Rectal smooth muscle tissue (tissue), 1 donor: Measurements from ENCODE around the gene SAMD15.
A peak's percentile ranks its signal among the peaks of the same experiment; 100 is the strongest.
"Not testable (repeated sequence)": the region's sequence is repeated elsewhere in the genome, so short reads cannot be mapped to it uniquely, and the experiment has no call there.

Experiments used
- H3K27ac ChIP-seq: one replicate; pipeline ENCODE4 v1.7.0; 2013; ENCODE audit warnings: low read depth, low read length, inconsistent platforms
- H3K27me3 ChIP-seq: one replicate; pipeline ENCODE4 v1.7.0; 2013; ENCODE audit warnings: low read length; ENCODE audit not compliant: control insufficient read depth, insufficient read depth
- H3K36me3 ChIP-seq: one replicate; pipeline ENCODE4 v1.7.0; 2013; ENCODE audit warnings: low read length; ENCODE audit not compliant: control insufficient read depth, insufficient read depth
- H3K4me1 ChIP-seq: one replicate; pipeline ENCODE4 v1.7.0; 2013; ENCODE audit warnings: low read length; ENCODE audit not compliant: control insufficient read depth, insufficient read depth
- H3K4me3 ChIP-seq: one replicate; pipeline ENCODE4 v1.7.0; 2013; ENCODE audit warnings: low read length
- H3K9ac ChIP-seq: one replicate; pipeline ENCODE4 v1.7.0; 2013; ENCODE audit warnings: low read length

SAMD15 gene

DNA sequence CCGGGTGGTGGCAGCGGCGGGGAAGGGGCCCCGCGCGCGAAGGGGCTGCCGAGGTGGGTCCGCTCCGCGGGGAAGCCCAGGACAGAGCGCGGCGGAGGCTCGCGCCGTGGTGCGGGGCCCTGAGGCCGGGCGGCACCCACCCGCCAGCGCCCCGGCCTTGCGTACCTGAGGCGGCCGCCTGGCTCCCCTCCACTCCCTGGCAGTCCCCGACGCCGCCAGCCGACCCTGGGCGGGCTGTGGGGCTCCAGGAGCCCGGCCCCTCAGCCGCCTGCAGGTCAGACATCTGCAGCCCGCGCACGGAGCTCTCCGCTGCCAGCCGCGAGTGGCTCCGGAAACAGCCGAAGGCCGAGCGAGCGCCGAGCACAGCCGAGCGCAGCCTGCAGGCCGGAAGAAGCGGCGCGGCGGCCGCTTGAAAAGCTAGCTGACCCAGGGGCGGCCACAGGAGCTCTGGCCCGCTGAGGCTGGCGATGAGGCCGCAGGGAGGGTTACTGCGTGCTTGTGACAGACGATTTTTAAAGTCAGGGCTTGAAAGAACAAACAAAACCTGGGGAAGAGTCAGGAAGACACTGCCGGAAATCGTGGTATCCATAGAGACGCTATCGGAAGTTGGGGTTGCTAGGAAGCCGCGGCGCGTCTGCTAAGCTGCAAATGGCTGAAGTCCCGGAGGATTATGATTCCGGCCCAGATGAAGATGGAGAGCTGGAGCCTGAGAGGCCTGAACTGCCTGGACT is at the start of gene SAMD15, which contains the start of gene TMED8:
TSS of gene SAMD15 (plus strand) at position 609 of the 731 bp plus-strand sequence. CDS start at position 649, 40 bp downstream.
TSS of gene TMED8 (minus strand) at position 324 of the 731 bp plus-strand sequence. CDS start at position 283, 41 bp downstream.
- peak within 1 kb of the TSS; percentile 82 for H3K4me3 ChIP-seq
- peak within 1 kb of the TSS; percentile 73 for H3K9ac ChIP-seq
- H3K27ac ChIP-seq = peak within 1 kb of the TSS; percentile 75
- H3K27me3 ChIP-seq = no peaks in the 10 kb centered on the region
- H3K36me3 ChIP-seq = no peaks in the 10 kb centered on the region
- H3K4me1 ChIP-seq = peaks cover 5% of the 10 kb centered on the region

DNA sequence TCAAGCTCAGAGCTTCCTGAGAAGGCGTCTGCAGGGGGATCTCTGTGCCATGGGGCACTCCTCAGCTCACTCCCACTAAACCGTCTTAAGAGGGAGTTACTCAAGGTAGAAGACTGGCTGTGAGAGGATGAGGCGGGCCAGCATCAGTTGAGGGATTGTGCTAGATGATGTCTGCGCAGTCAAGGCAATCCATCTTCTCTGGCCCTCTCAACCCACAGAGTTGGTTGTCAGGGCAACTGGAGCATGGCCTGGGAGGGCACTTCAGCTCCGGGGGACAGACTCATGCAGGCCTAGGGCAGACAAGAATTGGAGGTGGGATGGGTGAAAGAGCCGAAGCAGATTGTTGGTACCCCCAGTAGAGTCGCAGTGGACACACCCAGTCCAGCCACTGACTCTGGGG is 47.3 kb upstream of the SAMD15 start:
- Histone ChIP-seq H3K36me3 (no peaks in the 10 kb centered on the region), H3K27ac (no peak overlapping the region), H3K9ac (no peak overlapping the region), H3K4me1 (no peaks in the 10 kb centered on the region), H3K27me3 (no peaks in the 10 kb centered on the region), H3K4me3 (no peak overlapping the region)

DNA sequence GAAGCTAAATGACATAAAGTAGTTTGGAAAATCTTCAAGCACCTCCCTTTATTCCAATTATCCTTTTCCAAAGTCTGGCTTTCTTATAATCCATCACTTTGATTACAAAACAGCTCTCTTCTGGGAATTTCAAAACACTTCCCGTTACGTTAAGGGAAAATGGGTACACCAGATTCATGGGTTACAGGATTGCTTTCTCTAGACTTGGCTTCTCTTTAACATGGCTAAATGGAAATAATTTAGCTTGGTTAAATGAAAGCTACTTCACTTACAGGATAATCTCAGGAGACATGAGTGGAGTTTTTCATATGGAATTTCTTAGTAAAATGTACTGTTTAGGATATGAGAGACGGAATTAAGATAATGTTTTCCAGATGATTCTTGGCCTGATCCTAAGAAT is 41.6 kb upstream of the SAMD15 start:
- peaks cover 7% of the 10 kb centered on the region for H3K36me3 ChIP-seq
- no peak overlapping the region for H3K9ac ChIP-seq
- no peak overlapping the region for H3K4me3 ChIP-seq
- H3K27ac ChIP-seq = no peak overlapping the region
- H3K4me1 ChIP-seq = no peaks in the 10 kb centered on the region
- H3K27me3 ChIP-seq = no peaks in the 10 kb centered on the region

DNA sequence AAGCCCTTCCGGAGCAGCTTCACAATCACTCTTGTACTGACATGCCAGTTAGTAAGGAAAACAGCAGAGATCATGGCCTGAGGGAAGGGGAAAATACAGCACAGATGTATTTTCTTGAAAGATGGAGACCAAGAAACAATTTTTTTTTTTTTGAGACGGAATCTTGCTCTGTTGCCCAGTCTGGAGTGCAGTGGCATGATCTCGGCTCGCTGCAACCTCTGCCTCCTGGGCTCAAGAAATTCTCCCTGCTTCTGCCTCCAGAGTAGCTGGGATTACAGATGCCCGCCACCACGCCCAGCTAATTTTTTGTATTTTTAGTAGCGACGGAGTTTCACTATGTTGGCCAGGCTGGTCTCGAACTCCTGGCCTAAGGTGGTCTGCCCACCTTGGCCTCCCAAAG is 39.9 kb upstream of the SAMD15 start:
- not testable (repeated sequence) for H3K4me1 ChIP-seq, H3K4me3 ChIP-seq, H3K9ac ChIP-seq, H3K27ac ChIP-seq, H3K27me3 ChIP-seq
- H3K36me3 ChIP-seq = peaks cover 20% of the 10 kb centered on the region

DNA sequence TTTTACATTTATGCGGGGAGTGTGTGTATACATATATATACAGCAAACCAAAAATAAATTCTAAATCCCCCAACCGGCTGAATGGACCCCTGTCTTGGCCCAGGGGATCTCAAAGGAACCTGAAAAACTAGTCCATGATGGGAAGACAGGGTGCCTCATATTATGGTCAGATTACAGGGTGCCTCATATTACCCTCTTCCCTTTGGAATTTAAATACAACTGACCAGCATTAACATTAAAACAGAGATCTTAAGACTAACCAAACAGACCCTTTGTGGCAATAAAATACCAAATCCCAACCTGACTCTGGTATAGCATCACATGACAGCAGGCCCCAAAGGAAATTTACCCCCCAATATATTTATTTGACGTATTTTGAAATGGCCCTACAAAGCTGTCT is 39.3 kb upstream of the SAMD15 start:
- no peaks in the 10 kb centered on the region for H3K4me1 ChIP-seq
- H3K27ac ChIP-seq = no peak overlapping the region
- H3K9ac ChIP-seq = no peak overlapping the region
- no peak overlapping the region for H3K4me3 ChIP-seq
- H3K27me3 ChIP-seq = no peaks in the 10 kb centered on the region
- H3K36me3 ChIP-seq = peaks cover 22% of the 10 kb centered on the region

DNA sequence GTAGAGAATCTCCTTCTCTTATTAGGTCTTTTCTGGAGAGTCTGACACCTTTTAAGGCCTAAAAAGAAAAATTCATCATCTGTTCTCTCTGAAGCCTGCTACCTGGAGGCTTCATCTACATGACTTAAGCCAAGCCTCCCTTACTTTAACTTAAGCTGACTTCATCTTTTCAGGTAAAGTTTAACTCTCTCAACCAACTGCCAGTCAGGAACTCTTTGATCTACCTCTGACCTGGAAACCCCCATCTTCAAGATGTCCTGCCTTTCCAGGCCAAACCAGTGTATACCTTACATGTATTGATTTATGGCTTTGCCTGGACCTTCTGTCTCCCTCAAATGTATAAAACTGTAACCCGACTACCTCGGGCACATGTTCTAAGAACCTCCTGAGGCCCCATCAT is 38.9 kb upstream of the SAMD15 start:
- Histone ChIP-seq H3K36me3 (peaks cover 24% of the 10 kb centered on the region), H3K27ac (no peak overlapping the region), H3K4me1 (no peaks in the 10 kb centered on the region), H3K9ac (no peak overlapping the region), H3K4me3 (no peak overlapping the region), H3K27me3 (no peaks in the 10 kb centered on the region)

DNA sequence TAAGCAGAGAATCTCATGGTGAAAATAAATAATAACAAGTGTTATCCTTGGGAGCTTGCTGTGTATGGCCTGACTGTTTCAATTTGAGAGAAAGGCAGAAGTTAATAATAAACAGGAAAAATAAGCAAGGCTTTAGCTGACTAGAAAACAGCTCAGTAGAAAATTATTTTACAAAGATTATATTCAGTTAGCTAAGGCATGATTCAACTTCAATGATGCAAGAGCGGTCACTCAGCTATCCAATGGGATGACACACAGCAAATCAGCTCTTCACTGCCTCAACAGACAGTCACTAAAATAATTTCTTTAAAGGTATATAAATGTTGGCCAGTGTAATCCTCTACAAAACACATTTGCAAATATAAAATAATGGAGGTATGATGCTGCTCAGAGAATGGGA is 37.8 kb upstream of the SAMD15 start:
- Histone ChIP-seq H3K36me3 (peaks cover 24% of the 10 kb centered on the region), H3K9ac (no peak overlapping the region), H3K27ac (no peak overlapping the region), H3K27me3 (no peaks in the 10 kb centered on the region), H3K4me3 (no peak overlapping the region), H3K4me1 (no peaks in the 10 kb centered on the region)

DNA sequence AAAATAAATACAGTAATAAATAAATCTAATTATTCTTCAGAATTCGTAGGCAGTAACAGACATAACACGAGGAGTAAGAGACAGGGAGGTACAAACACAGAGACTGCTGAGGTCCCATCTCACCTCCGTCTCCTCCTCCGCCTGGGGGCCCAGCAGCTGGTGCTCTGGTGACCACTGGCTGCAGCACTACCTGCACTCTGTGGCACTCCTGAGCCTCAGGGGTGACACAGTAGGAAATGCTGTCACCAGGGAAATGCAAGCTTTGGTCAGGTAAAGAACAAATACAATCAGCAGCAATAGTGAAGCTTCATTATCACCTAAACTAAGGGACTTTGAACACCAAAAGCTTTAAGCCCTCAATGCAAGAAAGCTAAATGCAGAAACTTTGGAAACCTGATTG is 36.8 kb upstream of the SAMD15 start:
- Histone ChIP-seq H3K4me1 (no peaks in the 10 kb centered on the region), H3K9ac (no peak overlapping the region), H3K27ac (no peak overlapping the region), H3K4me3 (no peak overlapping the region), H3K36me3 (peaks cover 24% of the 10 kb centered on the region), H3K27me3 (no peaks in the 10 kb centered on the region)

DNA sequence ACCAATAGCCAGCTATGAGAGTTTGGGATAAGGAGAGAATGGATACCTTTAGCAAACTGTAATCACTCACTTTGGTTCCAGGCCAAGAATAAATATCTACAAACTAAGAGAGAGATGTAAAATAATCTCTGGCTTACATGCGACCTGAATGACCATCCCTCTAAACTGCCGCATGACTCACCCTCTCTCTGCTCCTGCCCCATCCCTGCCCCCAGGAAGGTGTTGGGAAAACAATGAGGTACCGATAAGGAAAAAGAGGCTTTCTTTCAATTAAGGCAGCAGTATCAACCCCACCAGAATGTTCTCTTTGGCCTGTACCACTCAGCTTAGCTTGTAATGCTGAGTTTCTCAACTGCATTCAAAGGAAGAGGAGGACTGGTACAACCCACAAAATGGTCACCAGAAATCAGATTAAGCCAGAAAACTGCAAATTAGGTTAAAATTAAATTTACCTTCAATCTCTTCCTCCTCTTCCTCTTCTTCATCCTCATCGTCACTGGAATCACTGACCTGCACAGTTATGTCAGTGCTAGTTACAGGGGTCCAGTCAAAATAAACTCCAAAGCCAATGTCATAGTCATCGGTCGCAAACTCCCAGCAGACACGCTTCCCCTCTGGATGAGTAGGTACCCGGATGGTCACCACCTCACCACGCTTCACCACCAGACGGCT is 34.3 kb upstream of the SAMD15 start:
- Histone ChIP-seq H3K4me3 (no peak overlapping the region), H3K36me3 (peaks cover 24% of the 10 kb centered on the region), H3K27ac (no peak overlapping the region), H3K27me3 (no peaks in the 10 kb centered on the region), H3K9ac (no peak overlapping the region), H3K4me1 (no peaks in the 10 kb centered on the region)

DNA sequence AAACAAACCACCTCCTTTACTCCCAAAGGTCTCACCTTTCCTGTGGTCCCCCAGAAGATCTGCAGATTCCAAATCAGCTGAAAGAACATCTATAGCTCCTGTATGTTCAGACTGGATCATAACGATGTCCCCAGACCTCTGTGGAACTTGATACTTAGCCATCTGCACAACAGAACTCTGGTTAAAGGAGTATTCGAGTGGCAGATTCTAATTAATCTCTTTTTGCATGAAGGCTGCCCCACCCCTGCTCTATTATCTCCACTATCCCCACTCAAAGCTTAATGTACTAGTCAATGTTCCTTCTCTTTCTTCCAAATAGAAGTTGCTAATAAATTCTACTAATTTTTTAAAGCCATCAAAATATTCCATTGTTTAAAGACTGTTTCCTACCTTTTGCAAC is 33.5 kb upstream of the SAMD15 start:
- Histone ChIP-seq H3K4me1 (no peaks in the 10 kb centered on the region), H3K4me3 (no peak overlapping the region), H3K27ac (no peak overlapping the region), H3K27me3 (no peaks in the 10 kb centered on the region), H3K9ac (no peak overlapping the region), H3K36me3 (peaks cover 24% of the 10 kb centered on the region)

DNA sequence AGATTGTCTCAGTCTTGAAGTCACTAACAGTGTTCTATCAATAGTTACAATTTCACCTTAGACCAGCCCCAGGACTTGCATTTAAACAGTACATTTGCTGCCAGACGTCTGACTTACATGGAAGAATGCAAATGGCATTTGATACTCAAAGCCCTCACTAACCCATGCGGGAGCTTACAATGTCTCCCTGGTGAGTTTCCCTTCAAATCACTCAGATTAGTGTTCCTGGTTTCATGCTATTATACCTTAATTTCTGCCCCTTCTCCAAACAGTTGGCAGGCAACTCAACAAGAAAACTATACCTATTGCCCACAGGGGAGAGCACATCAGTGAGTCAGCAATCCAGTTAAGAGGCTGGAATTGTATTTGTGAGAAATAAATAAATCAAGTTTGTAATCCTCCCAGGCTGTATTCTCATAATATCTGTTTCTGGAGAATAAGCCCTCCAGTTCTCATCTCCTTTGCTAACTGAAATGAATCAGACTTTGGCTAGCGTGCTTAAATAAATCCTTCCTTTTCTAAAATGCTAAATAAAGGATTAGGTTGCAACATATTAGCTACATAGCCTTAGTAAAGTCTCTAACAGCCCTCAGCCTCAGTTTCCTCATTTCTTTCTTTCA is 32.7 kb upstream of the SAMD15 start:
- H3K27ac ChIP-seq = no peak overlapping the region
- no peaks in the 10 kb centered on the region for H3K4me1 ChIP-seq
- H3K4me3 ChIP-seq = no peak overlapping the region
- no peak overlapping the region for H3K9ac ChIP-seq
- peaks cover 24% of the 10 kb centered on the region for H3K36me3 ChIP-seq
- no peaks in the 10 kb centered on the region for H3K27me3 ChIP-seq

DNA sequence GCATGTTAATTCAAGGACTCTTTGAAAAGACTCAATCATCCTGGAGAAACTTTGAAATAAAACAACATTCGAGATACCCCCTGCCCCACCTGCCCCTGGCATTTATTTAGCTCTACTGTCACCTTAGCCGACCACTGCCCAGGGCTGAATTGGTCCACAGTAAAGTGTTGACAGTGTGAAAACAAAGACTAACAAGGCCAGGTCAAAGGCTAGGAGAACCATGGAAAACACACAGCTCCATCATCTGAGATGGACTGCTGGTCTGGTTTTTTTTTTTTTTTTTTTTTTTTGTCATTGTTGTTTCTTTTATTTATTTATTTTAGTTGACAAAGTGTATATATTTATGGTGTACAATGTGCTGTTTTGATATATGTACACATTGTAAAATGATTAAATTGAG is 30.7 kb upstream of the SAMD15 start:
- Histone ChIP-seq H3K36me3 (peaks cover 11% of the 10 kb centered on the region), H3K4me1 (no peaks in the 10 kb centered on the region), H3K4me3 (no peak overlapping the region), H3K27me3 (no peaks in the 10 kb centered on the region), H3K27ac (no peak overlapping the region), H3K9ac (no peak overlapping the region)
